H1 (cell line): ENCODE measurements around the gene RBM42. TPM values are rescaled to one million over a fixed set of nuclear protein-coding genes. Genes with fewer than 3 reads are reported as not detected.

Source experiments
- CTCF ChIA-PET: fragments of 300-600 bp; sonication (Branson Sonifier 250); formaldehyde crosslinking; loops from one replicate; lab custom pipeline; 2021; ENCODE audit not compliant: partially characterized antibody; lab: Charles Lee
- POLR2A ChIA-PET: fragments of 300-600 bp; sonication (Branson Sonifier 250); formaldehyde crosslinking; loops from one replicate; lab custom pipeline; 2021; ENCODE audit warnings: inconsistent platforms; ENCODE audit not compliant: partially characterized antibody; lab: Charles Lee
- DNase-seq, 2 experiments: peaks; one replicate each; pipeline versions ENCODE4 v3.0.0 to v3.0.0-alpha.2; 2010 to 2022; ENCODE audit warnings: low spot score in 2 of 2, low read depth in 1 of 2, mixed read lengths in 1 of 2
- FAIRE-seq: peaks from 2 replicates; lab custom pipeline; 2011; peaks lifted over from hg19 to GRCh38; lab: Jason Lieb, UNC
- H2AFZ ChIP-seq: 2 replicates; pipeline ENCODE4 v1.8.1; 2012; ENCODE audit warnings: low read length, inconsistent platforms
- H2AK5ac ChIP-seq: 2 replicates; pipeline ENCODE4 v1.6.1; 2013; ENCODE audit warnings: low read depth, low read length
- H2BK120ac ChIP-seq: replicated peaks from 2 replicates; pipeline ENCODE3; 2013; ENCODE audit warnings: low read depth, low read length, inconsistent platforms
- H2BK12ac ChIP-seq: 2 replicates; pipeline ENCODE4 v1.6.1; 2013; ENCODE audit warnings: low read depth, low read length
- H2BK15ac ChIP-seq: 2 replicates; pipeline ENCODE4 v1.6.1; 2013; ENCODE audit warnings: low read length
- H2BK20ac ChIP-seq: 2 replicates; pipeline ENCODE4 v1.6.1; 2013; ENCODE audit warnings: low read length
- H2BK5ac ChIP-seq: 2 replicates; pipeline ENCODE4 v1.6.1; 2013; ENCODE audit warnings: low read depth, low read length
- H3K14ac ChIP-seq: 2 replicates; pipeline ENCODE4 v1.6.1; 2013; ENCODE audit warnings: inconsistent platforms; ENCODE audit not compliant: insufficient read length
- H3K18ac ChIP-seq: 2 replicates; pipeline ENCODE4 v1.6.1; 2013; ENCODE audit warnings: low read length; ENCODE audit errors: extremely low read depth
- H3K23ac ChIP-seq: 2 replicates; pipeline ENCODE4 v1.6.1; 2013; ENCODE audit warnings: inconsistent platforms; ENCODE audit not compliant: insufficient read length
- H3K23me2 ChIP-seq: 2 replicates; pipeline ENCODE4 v1.6.1; 2013; ENCODE audit warnings: low read depth, low read length
- H3K27ac ChIP-seq: 2 replicates; pipeline ENCODE4 v1.6.1; 2011; ENCODE audit warnings: low read depth, low read length, inconsistent platforms
- H3K27me3 ChIP-seq, 4 experiments: replicated peaks in 1 of 4; 1 replicate in 1 of 4; 2 replicates in 3 of 4; pipeline versions ENCODE4 v1.6.1 to v1.8.1; 2011 to 2013; ENCODE audit warnings: low read length in 3 of 4, mild to moderate bottlenecking in 3 of 4, inconsistent platforms in 2 of 4, mixed read lengths in 2 of 4, moderate library complexity in 1 of 4; ENCODE audit not compliant: control insufficient read depth in 3 of 4, insufficient read depth in 3 of 4; ENCODE audit errors: extremely low read depth in 1 of 4
- H3K36me3 ChIP-seq, 4 experiments: 2 replicates each; pipeline versions ENCODE4 v1.6.1 to v1.8.1; 2011 to 2013; ENCODE audit warnings: mild to moderate bottlenecking in 4 of 4, low read length in 3 of 4, moderate library complexity in 2 of 4, control low read depth in 1 of 4, inconsistent platforms in 1 of 4; ENCODE audit not compliant: insufficient read depth in 4 of 4, control insufficient read depth in 2 of 4
- H3K4ac ChIP-seq: replicated peaks from 2 replicates; pipeline ENCODE3; 2013; ENCODE audit warnings: low read length, low read depth, mixed read lengths, inconsistent platforms; ENCODE audit not compliant: insufficient read length
- H3K4me1 ChIP-seq, 4 experiments: replicated peaks in 1 of 4; 1 replicate in 1 of 4; 2 replicates in 3 of 4; pipeline versions ENCODE4 v1.6.1 to v1.8.1; 2011 to 2013; ENCODE audit warnings: low read length in 3 of 4, inconsistent platforms in 2 of 4, mixed read lengths in 1 of 4; ENCODE audit not compliant: insufficient read depth in 4 of 4, control insufficient read depth in 3 of 4
- H3K4me2 ChIP-seq, 2 experiments: 2 replicates each; pipeline versions ENCODE4 v1.6.1 to v1.8.1; 2011 to 2013; ENCODE audit warnings: low read depth in 2 of 2, low read length in 2 of 2, control low read depth in 1 of 2, inconsistent platforms in 1 of 2, mild to moderate bottlenecking in 1 of 2; ENCODE audit not compliant: insufficient read depth in 1 of 2
- H3K4me3 ChIP-seq, 4 experiments: fragments of 200-600, 300-600 bp in 1 of 4; sonication (generic), shearing (Covaris generic), sonication (Bioruptor Twin) in 1 of 4; 2 replicates each; pipeline versions ENCODE4 v1.5.1 to v1.8.1; 2011 to 2016; ENCODE audit warnings: low read length in 4 of 4, low read depth in 3 of 4, control low read depth in 2 of 4, inconsistent platforms in 2 of 4, mild to moderate bottlenecking in 2 of 4, mixed read lengths in 1 of 4, moderate library complexity in 1 of 4; ENCODE audit not compliant: insufficient read depth in 2 of 4; ENCODE audit errors: extremely low read depth in 1 of 4
- H3K56ac ChIP-seq: replicated peaks from 2 replicates; pipeline ENCODE3; 2013; ENCODE audit warnings: low read depth, mild to moderate bottlenecking, mixed read lengths, low read length, inconsistent platforms; ENCODE audit not compliant: insufficient read length
- H3K79me1 ChIP-seq: 2 replicates; pipeline ENCODE4 v1.6.1; 2013; ENCODE audit warnings: low read depth, low read length, control low read depth
- H3K79me2 ChIP-seq, 2 experiments: 2 replicates each; pipeline versions ENCODE4 v1.6.1 to v1.8.1; 2012 to 2013; ENCODE audit warnings: low read length in 2 of 2, mild to moderate bottlenecking in 2 of 2, inconsistent platforms in 1 of 2; ENCODE audit not compliant: insufficient read depth in 2 of 2, control insufficient read depth in 1 of 2
- H3K9ac ChIP-seq, 4 experiments: replicated peaks in 1 of 4; 1 replicate in 1 of 4; 2 replicates in 3 of 4; pipeline versions ENCODE4 v1.6.1 to v1.8.1; 2011 to 2013; ENCODE audit warnings: low read depth in 3 of 4, low read length in 3 of 4, control low read depth in 2 of 4, mild to moderate bottlenecking in 2 of 4, moderate library complexity in 2 of 4, inconsistent platforms in 1 of 4; ENCODE audit errors: extremely low read depth in 1 of 4
- H3K9me3 ChIP-seq, 2 experiments: 2 replicates each; pipeline versions ENCODE4 v1.6.1 to v1.8.1; 2012 to 2013; ENCODE audit warnings: mild to moderate bottlenecking in 2 of 2, moderate library complexity in 2 of 2, control low read depth in 1 of 2, inconsistent platforms in 1 of 2, low read depth in 1 of 2, low read length in 1 of 2, mixed read lengths in 1 of 2; ENCODE audit not compliant: insufficient read depth in 2 of 2
- H4K20me1 ChIP-seq, 2 experiments: replicated peaks in 1 of 2; 2 replicates each; pipeline versions ENCODE3 to v1.8.1; 2011 to 2013; ENCODE audit warnings: inconsistent platforms in 2 of 2, low read length in 2 of 2, mild to moderate bottlenecking in 1 of 2; ENCODE audit not compliant: insufficient read depth in 2 of 2, control insufficient read depth in 1 of 2
- H4K5ac ChIP-seq: 2 replicates; pipeline ENCODE4 v1.6.1; 2013; ENCODE audit warnings: low read length, low read depth, mixed read lengths, inconsistent platforms; ENCODE audit not compliant: insufficient read length
- H4K8ac ChIP-seq: 2 replicates; pipeline ENCODE4 v1.8.0; 2013; ENCODE audit warnings: mild to moderate bottlenecking, moderate library complexity, low read length, inconsistent platforms; ENCODE audit not compliant: insufficient read depth; ENCODE audit errors: extremely low read depth
- H4K91ac ChIP-seq: replicated peaks from 2 replicates; pipeline ENCODE3; 2013; ENCODE audit warnings: low read length, mixed read lengths, inconsistent platforms; ENCODE audit not compliant: insufficient read length
- ATF3 ChIP-seq: IDR thresholded peaks from 2 replicates; pipeline ENCODE4 v1.6.1; 2011; ENCODE audit warnings: low read depth, mild to moderate bottlenecking, low read length; ENCODE audit not compliant: insufficient read depth
- JUND ChIP-seq: IDR thresholded peaks from 2 replicates; pipeline ENCODE4 v1.6.1; 2011; ENCODE audit warnings: mild to moderate bottlenecking, improper control_type of control experiment, low read length
- WGBS, 2 experiments: shearing (Covaris generic) in 1 of 2; methylation state at CpG; one replicate each; pipeline versions ENCODE4 v1.1.6 to v1.1.7; 2013 to 2015; ENCODE audit warnings: low lambda C conversion rate in 2 of 2, mixed read lengths in 2 of 2, inconsistent platforms in 1 of 2, low coverage in 1 of 2, missing lambda C conversion rate in 1 of 2; ENCODE audit not compliant: insufficient replicate concordance in 2 of 2, insufficient coverage in 1 of 2, insufficient read length in 1 of 2; ENCODE audit errors: extremely low coverage in 1 of 2, missing lambda C conversion rate in 1 of 2; 5-methylcytosine and 5-hydroxymethylcytosine counted together
- polyA plus RNA-seq, 7 experiments: library from polyadenylated mRNA; depleted of rRNA in 3 of 7; stranded (reverse) in 5 of 7; unstranded in 2 of 7; fragments of >200 nt in 5 of 7; fragments of 200-250 nt in 2 of 7; gene quantifications; 1 replicate in 5 of 7; 2 replicates in 1 of 7; 4 replicates in 1 of 7; pipeline versions ENCODE4 v1.2.1 to v1.2.3, GENCODE V29; 2011 to 2013; ENCODE audit warnings: missing spikeins in 2 of 7, mixed read lengths in 2 of 7
- total RNA-seq: library from RNA; stranded (reverse); fragmentation: NEBNext Ultra II Directional; extraction: Animal tissue kit (Norgen Biotek cat#: 25700); gene quantifications from 2 replicates; pipeline ENCODE4 v1.2.1, GENCODE V29; 2021

Gene RBM42
- total and polyA plus RNA-seq, 2 of the 8 experiments (the other 6 are each of a cell fraction or from before 2014, with no cell fraction given), result 59.8 to 80.8 TPM

GRCh38 chr19:35595928-35596327, 32.9 kb upstream of the RBM42 start:
- H3K79me1 ChIP-seq, result no peaks in the 10 kb centered on the region
- H2BK120ac ChIP-seq, result no peak overlapping the region
- H3K14ac ChIP-seq, result no peak overlapping the region
- no peak overlapping the region for H2AK5ac ChIP-seq
- H3K4me1 ChIP-seq, result no peaks in the 10 kb centered on the region
- no peak overlapping the region for H3K18ac ChIP-seq
- H4K91ac ChIP-seq, result no peak overlapping the region
- 67% methylated on average over 1 of the region's 1 CpG; no CpG with 5 or more reads in 1 of the 2 experiments for WGBS, 2 experiments
- TF ChIP-seq ATF3 (no peak), JUND (no peak)
- no peaks in the 10 kb centered on the region for H4K20me1 ChIP-seq
- no peaks in the 10 kb centered on the region for H3K36me3 ChIP-seq
- no peak overlapping the region for H2BK5ac ChIP-seq
- DNase-seq, result no peak
- H3K23me2 ChIP-seq, result no peaks in the 10 kb centered on the region; the same call in 1 of the 2 replicates
- ChIA-PET POLR2A (interaction anchor here (1.5 to 4.0 kb wide), 2 partner anchors 10 to 15 kb away, joined by 6 to 16 read pairs; partner anchors contain the start of gene HAUS5), CTCF (interaction anchor here (0.7 kb wide), 1 partner anchor 80 kb away, joined by 5 read pairs; no protein-coding TSS in a partner anchor)
- H4K5ac ChIP-seq, result no peak overlapping the region
- H3K79me2 ChIP-seq, result no peaks in the 10 kb centered on the region
- no peak overlapping the region for H2BK12ac ChIP-seq
- H3K4ac ChIP-seq, result no peak overlapping the region
- H2BK15ac ChIP-seq, result no peak overlapping the region
- H3K9me3 ChIP-seq, result no peaks in the 10 kb centered on the region
- peaks cover 0 to 3% (median 0%) of the 10 kb centered on the region in 4 experiments; a peak in 3 of 7 replicates for H3K27me3 ChIP-seq
- H3K56ac ChIP-seq, result no peak overlapping the region
- H4K8ac ChIP-seq, result no peak overlapping the region
- H3K27ac ChIP-seq, result no peak overlapping the region
- no peak overlapping the region for H3K4me3 ChIP-seq
- no peak overlapping the region for H2AFZ ChIP-seq
- H2BK20ac ChIP-seq, result no peak overlapping the region
- no peak for FAIRE-seq
- H3K4me2 ChIP-seq, result no peak overlapping the region
- H3K23ac ChIP-seq, result no peak overlapping the region
- H3K9ac ChIP-seq, result no peak overlapping the region
